ENCODE data around the gene ZNF205. TPM values are rescaled to one million over a fixed set of nuclear protein-coding genes. Genes with fewer than 3 reads are reported as not detected.

ZNF205 gene
- total RNA-seq, 1 donor from 2014 or later = 14.2 TPM

Other genes with a start within 250 kb of the ZNF205 start
- gene FLYWCH2, start 229.4 kb upstream of the ZNF205 start, total RNA-seq = 35.5 TPM
- gene FLYWCH1, start 200.7 kb upstream of the ZNF205 start, total RNA-seq = 57.5 TPM
- gene KREMEN2, start 148.3 kb upstream of the ZNF205 start, total RNA-seq = not detected
- gene PAQR4, start 143.2 kb upstream of the ZNF205 start, total RNA-seq = 33.1 TPM
- 4.5 TPM for gene PKMYT1, start 132.1 kb upstream of the ZNF205 start, total RNA-seq
- gene CLDN9, start 99.7 kb upstream of the ZNF205 start, total RNA-seq = 3.3 TPM
- gene CLDN6, start 94.4 kb upstream of the ZNF205 start, total RNA-seq = 1.1 TPM
- gene TNFRSF12A, start 92.2 kb upstream of the ZNF205 start, total RNA-seq = 98.1 TPM
- 54.6 TPM for gene HCFC1R1, start 88.6 kb upstream of the ZNF205 start, total RNA-seq
- gene THOC6, start 88.6 kb upstream of the ZNF205 start, total RNA-seq = 20.8 TPM
- gene BICDL2, start 75.6 kb upstream of the ZNF205 start, total RNA-seq = 86.1 TPM
- gene MMP25, start 66.0 kb upstream of the ZNF205 start, total RNA-seq = 1.1 TPM
- gene IL32, start 46.9 kb upstream of the ZNF205 start, total RNA-seq = 134 TPM
- gene ZSCAN10, start 13.3 kb upstream of the ZNF205 start, total RNA-seq = 0.37 TPM
- gene ZNF213, start 22.4 kb downstream of the ZNF205 start, total RNA-seq = 18.4 TPM
- gene OR1F1, start 75.6 kb downstream of the ZNF205 start, total RNA-seq = not detected
- gene ZNF200, start 122.6 kb downstream of the ZNF205 start, total RNA-seq = 7.6 TPM
- 0.52 TPM for gene MEFV, start 144.0 kb downstream of the ZNF205 start, total RNA-seq
- gene ZNF263, start 170.9 kb downstream of the ZNF205 start, total RNA-seq = 23.8 TPM
- gene TIGD7, start 192.8 kb downstream of the ZNF205 start, total RNA-seq = 9.9 TPM
- 25.9 TPM for gene ZNF75A, start 192.9 kb downstream of the ZNF205 start, total RNA-seq
- gene OR2C1, start 243.3 kb downstream of the ZNF205 start, total RNA-seq = 0.14 TPM

All from mucosa of gallbladder (tissue), 1 donor.